Stimulated activated naive CD8-positive, alpha-beta T cell treated with anti-CD3 and anti-CD28 coated beads, Interleukin-15, Interleukin-2, amounts not matched to agents 100 U/mL and 50 U/mL, for 24 hours (primary cell): ENCODE measurements around the gene TMEM175.
"Not testable (repeated sequence)": the region's sequence is repeated elsewhere in the genome, so short reads cannot be mapped to it uniquely, and the experiment has no call there.

Experiments
- ATAC-seq: fragments of 150-1000 bp; cut with Tn5 transposase; one replicate; pipeline ENCODE4 v1.10.0; 2021
- DNase-seq: peaks from one replicate; pipeline ENCODE4 v3.0.0; 2021

The TMEM175 gene

DNA sequence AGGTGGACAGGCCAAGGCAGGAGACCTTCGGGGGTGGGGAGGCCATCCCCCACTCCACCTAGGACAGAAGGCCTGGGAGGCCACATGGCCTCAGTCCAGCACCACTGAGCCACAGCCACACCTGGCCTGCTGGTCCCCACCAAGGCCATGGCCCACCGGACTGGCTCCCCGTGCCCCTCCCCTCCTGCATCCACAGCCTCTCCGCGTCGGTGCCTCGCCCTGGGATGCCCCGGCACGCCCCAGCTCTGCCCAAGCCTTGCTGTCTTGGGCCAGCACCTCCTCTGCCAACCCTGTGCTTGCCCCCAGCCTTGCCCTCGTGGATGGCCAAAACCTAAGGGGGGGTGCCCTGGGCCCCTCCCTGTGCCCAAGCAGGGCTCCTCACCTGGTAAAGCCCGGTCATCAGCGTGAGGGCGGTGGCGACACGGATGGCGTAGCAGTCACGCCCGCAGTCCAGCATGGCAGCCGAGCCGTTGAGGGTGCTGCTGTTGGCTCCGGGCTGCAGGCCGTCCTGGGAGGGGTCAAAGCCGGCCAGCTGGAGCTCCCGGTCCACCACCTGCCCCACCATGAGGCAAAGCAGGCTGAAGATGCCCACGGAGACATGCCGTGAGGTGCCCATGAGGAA lies 58.6 kb downstream of the TMEM175 start:
- no peak for ATAC-seq
- DNase-seq: no peak

DNA sequence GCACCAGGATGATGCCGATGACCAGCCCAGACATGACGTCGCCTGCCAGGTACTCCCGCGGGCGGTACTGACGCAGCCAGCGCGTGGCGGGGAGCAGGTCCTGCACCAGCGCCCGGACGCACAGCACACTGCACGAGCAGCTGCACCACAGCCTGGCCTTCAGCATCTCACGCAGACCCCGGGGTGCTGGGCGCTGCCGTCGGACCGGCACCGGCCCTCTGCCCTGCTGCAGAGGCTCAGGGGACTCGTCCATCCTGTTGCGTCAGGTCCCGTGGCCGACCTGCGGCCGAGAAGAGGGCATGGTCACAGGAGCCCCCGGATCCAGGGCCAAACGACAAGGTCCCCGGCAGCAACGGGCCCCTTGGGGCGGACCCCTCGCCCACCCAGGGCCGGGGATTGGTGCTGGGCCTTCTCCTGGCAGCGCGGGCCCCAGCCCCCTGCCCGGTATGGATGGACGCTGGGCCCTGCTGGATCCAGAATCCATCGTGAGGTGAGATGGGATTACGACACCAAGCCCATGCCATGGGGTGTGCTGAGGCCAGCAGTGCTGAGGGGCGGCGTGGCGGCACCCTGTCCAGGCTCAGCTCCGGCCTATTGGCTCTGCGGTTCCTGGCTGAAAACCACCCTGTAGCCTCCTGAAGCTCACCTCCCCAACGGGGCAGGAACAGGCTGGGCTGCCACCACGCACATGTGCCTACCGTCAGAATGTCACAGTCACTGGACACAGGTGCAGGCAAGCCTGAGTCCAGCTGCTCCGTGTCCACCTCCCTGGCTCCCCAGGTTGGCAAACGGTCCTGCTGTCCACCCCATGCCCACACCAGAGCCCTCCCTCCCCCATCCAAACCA lies 59.4 kb downstream of the TMEM175 start:
- no peak for DNase-seq

GRCh38 chr4:992297-993110 lies 60.2 kb downstream of the TMEM175 start:
- ATAC-seq (no peak), DNase-seq (no peak)

More for the DNA sequence above, 59.4 kb downstream of the TMEM175 start:
- ATAC-seq: no peak

DNA sequence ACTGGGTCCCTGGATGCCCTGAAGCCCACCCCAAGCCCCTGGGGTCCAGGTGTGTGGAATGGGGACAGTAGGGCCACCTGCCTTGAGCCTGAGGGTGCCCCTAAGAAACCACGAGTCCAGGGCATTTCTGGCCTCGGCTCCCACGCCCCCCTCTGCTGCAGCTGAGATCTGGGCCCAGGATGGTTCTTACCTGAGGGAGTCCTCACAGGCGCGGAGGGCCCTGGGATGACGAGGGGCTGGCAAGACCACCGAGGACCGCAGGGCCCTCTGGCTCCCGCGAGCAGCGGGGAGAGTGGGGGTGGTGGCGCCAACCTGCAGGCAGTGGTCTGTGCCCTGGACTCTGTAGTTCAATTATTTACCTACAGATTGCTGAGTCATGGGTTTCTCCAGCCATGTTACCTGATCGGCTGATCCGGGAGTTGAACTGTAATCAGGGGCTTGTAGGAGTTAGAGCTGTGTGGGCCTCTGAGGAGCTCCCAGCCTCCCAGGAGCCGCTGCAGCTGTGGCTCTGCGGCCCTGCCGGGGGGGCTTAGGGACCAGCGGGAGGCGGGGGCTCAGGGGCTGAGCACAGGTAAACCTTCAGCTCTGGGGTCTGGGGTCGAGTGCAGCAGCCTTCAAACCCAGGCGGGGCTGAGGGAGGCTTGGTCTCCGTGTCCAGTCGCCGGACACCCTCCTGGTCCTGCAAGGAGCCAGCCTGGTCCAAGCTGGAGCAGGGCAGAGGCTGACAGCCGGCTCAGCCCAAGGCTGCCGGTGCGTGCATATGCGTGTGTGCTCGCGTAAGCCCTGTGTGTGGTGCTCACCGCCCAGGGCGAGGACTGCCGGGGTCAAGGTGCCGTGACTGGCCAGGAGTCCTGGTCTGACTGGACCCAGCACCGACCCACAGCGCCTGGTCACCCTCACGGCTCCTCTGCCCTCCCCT lies 61.1 kb downstream of the TMEM175 start, which contains the start of gene SLC26A1:
TSS of gene SLC26A1 (minus strand) at position 294 of the 919 bp plus-strand sequence. CDS start 1,701 bp downstream, outside the sequence.
- DNase-seq (no peak), ATAC-seq (no peak)

DNA sequence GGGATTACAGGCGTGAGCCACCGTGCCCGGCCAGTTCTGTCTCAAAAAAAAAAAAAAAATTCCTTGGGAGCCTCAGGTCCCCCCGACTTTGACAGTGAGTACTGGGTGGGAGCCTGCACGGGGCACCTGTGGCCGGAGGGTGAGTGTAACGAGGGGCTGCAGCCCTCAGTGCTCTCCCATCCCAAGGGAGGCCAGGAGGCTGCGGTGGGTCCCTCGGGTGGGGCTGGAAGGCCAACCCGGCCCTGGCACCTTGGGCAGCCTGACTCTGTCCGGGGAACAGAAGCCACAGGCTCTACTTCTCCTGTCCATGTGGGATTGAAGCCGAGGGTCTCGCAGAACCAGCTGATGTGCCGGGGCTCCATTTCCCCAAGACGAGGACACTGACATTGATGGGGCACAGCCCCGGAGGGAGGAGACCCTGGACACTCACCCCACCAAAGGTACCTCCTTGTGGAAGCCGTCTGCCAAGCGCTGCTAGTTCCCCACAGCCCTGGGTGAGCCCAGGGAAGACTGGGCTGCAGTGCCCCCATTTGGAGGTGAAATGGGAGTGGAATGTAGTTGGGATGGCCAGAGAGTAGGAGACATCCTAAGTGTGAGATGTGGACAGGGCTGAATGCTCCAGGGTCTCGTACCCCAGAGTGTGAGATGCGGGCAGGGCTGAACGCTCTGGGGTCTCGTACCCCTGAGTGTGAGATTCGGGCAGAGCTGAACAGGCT lies 63.2 kb downstream of the TMEM175 start:
- ATAC-seq (no peak), DNase-seq (no peak)

DNA sequence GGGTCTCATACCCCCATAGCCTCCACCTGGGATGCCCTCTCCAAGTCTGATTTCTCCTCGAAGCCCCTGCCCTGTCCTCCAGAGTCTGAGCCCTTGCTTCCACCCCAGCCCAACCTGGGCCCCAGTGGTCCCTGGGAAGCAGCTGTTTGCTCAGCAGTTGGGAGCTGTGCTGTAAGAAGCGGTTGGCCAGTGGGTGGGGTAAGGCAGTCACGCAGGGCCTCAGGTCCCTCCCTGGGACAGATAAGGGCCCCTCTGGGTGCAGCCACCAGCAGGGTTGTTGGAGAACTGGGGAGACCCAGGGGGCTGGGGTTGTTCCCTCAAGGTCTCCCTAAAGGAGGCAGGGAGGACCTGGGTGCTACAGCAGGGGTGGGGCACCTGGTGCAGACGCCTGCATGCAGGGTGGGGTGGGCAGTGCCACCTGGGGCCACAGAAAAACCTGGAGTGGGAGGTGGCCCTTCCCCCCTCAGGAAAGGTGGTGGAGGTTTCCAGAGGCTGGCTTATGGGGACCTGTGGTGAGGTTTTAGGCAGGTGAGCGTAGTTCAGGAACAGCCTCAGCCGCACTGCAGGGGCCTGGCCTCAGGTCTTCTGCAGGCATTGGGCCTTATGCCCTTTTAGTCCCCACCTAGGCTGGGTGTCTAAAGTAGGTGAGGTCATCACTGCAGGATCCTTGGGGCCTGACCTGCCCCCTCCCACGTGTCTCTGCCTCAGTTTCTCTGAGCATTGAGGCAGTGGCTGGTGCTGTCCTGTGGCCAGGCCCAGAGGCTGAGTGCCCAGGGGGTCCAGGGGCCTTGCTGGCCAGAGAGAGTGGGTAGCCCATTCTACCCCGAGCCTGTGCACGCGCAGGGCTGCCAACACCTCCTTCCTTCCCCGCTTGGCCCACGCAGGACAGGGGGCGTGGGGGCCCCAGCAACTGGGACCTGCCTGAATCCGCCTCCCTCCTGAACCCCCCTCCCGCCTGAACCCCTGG lies 64.1 kb downstream of the TMEM175 start:
- DNase-seq (no peak), ATAC-seq (no peak)

DNA sequence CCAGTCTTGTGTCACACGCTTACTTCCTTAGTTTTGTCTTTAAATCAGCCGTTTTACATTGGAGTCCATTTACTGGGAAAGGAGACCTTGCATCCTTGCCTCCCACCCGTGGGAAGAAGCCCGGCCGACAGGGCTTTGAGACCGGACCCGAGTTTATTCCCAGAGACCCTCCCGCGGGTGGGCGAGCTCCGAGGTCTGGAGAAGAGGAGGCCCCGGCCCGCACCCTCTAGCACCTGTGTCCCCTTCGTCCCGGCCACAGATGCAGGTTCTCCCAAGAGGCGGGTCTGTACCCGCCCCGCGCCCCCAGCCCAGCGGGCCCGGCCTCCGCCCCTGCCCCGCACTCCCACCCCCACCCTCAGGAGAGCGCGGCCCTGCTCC lies 64.7 kb downstream of the TMEM175 start:
- no peak for DNase-seq
- ATAC-seq: no peak

DNA sequence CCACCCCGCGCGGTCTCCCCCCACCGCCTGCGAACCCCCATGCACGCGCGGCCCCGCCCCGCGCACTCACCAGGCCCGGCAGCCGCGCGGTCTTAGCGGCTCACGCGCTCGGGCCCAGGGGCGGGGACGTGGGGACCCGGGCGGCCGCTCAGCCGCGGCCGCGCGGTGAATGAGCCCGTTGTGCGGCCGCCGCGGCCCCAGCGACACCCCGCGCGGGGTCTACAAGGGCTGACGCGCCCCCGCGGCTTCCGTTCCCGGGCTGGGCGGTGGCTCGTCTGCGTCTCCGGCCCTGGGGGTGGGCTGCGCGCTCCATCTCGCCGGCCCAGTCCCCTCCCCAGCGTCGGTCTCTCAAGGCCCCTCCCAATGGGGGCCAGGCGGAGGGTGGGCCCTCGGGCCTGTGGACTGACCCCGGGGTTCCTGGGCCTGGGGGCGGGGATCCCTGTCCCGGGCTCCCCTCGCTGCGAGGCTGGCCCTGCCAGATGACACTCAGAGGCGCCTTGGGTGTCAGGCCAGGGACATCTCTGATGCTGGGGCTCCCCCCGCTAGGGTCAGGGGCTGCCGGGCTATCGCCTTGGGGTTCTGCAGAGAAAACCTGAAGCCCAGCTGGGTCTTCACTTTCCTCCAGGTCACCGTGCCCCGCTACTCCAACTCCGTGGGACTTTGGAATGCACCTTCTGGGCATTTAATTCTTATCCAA lies 65.3 kb downstream of the TMEM175 start:
- DNase-seq (no peak), ATAC-seq (no peak)

DNA sequence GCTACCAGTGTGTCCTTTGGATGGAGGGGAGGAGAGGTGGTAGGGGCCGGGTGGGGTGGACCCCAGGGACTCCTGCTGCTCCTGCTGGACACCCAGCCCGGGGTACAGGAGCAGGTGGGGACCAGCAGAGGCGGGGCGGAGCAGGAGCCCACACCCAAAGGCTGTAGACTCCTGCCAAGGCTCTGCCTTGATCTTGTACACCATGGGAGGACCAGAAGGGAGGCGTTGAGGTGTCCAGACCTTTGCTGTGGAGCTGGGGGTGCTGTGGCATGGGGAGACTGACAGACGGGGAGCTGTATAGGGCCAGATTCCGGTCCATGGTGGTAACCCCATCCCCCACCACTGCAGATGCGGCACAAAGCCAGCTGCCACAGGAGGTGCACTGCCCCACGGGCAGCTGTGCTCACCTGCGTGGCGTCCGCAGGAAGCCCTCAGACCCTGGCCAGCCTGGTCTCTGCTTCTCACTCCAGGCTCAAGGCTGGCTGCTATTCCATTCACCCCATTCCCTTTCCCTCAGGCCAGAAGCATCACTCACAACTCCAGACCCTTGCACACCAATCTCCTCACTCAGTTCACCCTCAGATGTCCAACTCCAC lies 65.9 kb downstream of the TMEM175 start:
- no peak for DNase-seq
- peak; percentile 5 for ATAC-seq

GRCh38 chr4:999240-999863 lies 67.1 kb downstream of the TMEM175 start:
- DNase-seq, ATAC-seq: not testable (repeated sequence)

DNA sequence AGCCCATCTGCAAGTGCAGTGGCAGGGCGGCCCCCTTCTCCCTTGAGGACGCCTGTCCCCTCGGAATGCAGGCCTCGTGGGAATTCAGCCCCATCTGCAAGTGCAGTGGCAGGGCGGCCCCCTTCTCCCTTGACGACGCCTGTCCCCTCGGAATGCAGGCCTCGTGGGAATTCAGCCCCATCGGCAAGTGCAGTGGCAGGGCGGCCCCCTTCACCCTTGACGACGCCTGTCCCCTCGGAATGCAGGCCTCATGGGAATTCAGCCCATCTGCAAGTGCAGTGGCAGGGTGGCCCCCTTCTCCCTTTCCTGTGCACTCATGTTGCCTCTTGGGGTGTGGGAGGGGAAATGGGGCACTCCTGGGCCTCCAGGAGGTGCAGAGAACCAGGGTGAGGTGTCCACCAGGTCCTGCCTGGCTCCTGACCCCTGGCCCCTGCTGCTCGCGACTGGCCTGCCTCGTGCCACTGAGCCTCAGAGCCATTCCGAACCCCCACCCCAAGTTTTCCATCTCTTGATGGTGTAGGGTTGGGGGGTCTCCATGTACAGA lies 67.7 kb downstream of the TMEM175 start:
- ATAC-seq: no peak
- no peak for DNase-seq

- DNase-seq (no peak), ATAC-seq (no peak)
Observed at GRCh38 chr4:1000686-1001260, 68.5 kb downstream of the TMEM175 start.

DNA sequence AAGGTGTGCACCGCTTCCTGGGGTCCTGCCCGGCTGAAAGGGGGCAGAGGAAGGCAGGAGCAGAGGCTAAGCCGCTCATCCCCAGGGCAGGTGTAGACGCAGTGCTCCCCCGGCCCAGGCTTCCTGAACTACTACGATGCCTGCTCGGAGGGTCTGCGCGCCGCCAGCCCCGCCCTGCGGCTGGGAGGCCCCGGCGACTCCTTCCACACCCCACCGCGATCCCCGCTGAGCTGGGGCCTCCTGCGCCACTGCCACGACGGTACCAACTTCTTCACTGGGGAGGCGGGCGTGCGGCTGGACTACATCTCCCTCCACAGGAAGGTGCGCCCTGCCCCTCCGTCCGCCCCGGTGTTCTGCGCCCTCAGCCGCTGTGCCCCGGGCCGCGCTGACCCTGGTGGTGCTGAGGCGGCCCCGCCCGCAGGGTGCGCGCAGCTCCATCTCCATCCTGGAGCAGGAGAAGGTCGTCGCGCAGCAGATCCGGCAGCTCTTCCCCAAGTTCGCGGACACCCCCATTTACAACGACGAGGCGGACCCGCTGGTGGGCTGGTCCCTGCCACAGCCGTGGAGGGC lies 69.4 kb downstream of the TMEM175 start:
- no peak for ATAC-seq
- DNase-seq: no peak

DNA sequence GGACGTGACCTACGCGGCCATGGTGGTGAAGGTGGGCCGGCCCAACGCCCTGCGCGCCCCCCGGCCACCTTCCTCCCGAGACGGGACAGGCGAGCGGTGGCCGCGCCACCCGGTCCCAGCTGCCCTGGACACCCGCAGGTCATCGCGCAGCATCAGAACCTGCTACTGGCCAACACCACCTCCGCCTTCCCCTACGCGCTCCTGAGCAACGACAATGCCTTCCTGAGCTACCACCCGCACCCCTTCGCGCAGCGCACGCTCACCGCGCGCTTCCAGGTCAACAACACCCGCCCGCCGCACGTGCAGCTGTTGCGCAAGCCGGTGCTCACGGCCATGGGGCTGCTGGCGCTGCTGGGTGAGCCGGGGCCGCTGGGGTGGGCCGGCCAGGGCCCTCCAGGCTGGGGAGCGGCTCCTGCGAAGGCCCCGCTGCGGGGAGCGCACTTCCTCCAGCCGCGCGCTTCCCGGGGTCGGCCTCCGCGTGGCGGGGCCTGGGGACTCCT lies 69.9 kb downstream of the TMEM175 start:
- ATAC-seq (no peak), DNase-seq (no peak)

GRCh38 chr4:1002631-1003251 lies 70.5 kb downstream of the TMEM175 start:
- DNase-seq (no peak), ATAC-seq (no peak)

DNA sequence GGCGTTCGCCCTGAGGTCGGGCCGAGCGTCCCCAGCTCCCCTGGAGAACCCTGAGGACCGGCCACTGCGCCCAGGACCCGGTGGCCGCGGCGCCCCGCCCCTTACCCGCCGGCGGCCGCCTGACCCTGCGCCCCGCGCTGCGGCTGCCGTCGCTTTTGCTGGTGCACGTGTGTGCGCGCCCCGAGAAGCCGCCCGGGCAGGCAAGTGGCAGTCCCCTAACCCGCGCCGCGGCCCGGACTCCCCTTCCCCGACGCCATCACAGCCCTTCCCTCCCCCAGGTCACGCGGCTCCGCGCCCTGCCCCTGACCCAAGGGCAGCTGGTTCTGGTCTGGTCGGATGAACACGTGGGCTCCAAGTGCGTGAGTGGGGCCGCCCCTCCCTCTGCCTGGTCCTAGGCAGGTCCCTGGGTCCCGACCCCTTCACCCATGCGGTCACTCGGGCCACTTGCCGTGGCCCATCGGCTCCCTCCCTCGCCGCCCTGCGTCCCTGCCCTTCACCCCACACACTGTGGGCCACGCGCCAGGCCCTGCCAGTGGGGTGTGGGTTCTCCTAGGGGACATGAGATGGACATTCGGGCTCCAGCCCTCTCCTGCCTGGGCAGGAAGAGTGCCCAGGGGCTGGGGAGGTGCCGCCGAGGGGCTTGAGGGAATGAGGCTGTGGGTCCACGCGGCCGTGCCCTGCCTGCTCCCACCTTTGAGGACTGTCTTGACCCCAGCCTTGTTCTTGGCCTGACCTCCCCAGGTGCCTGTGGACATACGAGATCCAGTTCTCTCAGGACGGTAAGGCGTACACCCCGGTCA lies 71.2 kb downstream of the TMEM175 start:
- ATAC-seq: no peak
- DNase-seq: no peak
